HG03460 (cell line): ENCODE data around the gene PLXND1.

Source experiments
- ATAC-seq: cut with Tn5 transposase; IDR thresholded peaks from one replicate; pipeline ENCODE4 v1.9.1; 2021; ENCODE audit not compliant: unreplicated experiment

The PLXND1 gene

GRCh38 chr3:129602730-129603560 is 3.5 kb downstream of the PLXND1 start:
- ATAC-seq, result no peak

- ATAC-seq, result no peak
Measured at GRCh38 chr3:129602309-129602708, 4.2 kb downstream of the PLXND1 start.

GRCh38 chr3:129601713-129602112 is 4.8 kb downstream of the PLXND1 start:
- ATAC-seq, result no peak

GRCh38 chr3:129600348-129600747 is 6.1 kb downstream of the PLXND1 start:
- ATAC-seq, result no peak

- ATAC-seq, result no peak
Measured at GRCh38 chr3:129599607-129600006, 6.9 kb downstream of the PLXND1 start.

GRCh38 chr3:129599073-129599472 is 7.4 kb downstream of the PLXND1 start:
- no peak for ATAC-seq

- no peak for ATAC-seq
Measured at GRCh38 chr3:129598484-129598883, 8.0 kb downstream of the PLXND1 start.

GRCh38 chr3:129598000-129598381 is 8.5 kb downstream of the PLXND1 start:
- no peak for ATAC-seq

- no peak for ATAC-seq
Measured at GRCh38 chr3:129597087-129597999, 9.1 kb downstream of the PLXND1 start.

GRCh38 chr3:129596194-129597086 is 10.0 kb downstream of the PLXND1 start:
- ATAC-seq, result no peak

GRCh38 chr3:129595544-129596193 is 10.8 kb downstream of the PLXND1 start:
- no peak for ATAC-seq

- no peak for ATAC-seq
Measured at GRCh38 chr3:129594907-129595390, 11.5 kb downstream of the PLXND1 start.

GRCh38 chr3:129594409-129594808 is 12.1 kb downstream of the PLXND1 start:
- no peak for ATAC-seq

- ATAC-seq, result no peak
Measured at GRCh38 chr3:129593595-129594339, 12.7 kb downstream of the PLXND1 start.

- no peak for ATAC-seq
Measured at GRCh38 chr3:129593230-129593594, 13.3 kb downstream of the PLXND1 start.

GRCh38 chr3:129592381-129593131 is 13.9 kb downstream of the PLXND1 start:
- ATAC-seq, result no peak

GRCh38 chr3:129591932-129592331 is 14.5 kb downstream of the PLXND1 start:
- no peak for ATAC-seq

GRCh38 chr3:129590215-129590614 is 16.3 kb downstream of the PLXND1 start:
- ATAC-seq, result no peak
